A673 (cell line): ENCODE results near the gene C11orf71.

Experiments
- EZH2 ChIP-seq: fragments of 200-600 bp; sonication (generic); IDR thresholded peaks from 2 replicates; pipeline ENCODE4 v1.6.1; 2017; ENCODE audit warnings: borderline replicate concordance, low read depth, mild to moderate bottlenecking, mixed read lengths, antibody characterized with exemption, low read length; ENCODE audit not compliant: poor library complexity, severe bottlenecking
- TF ChIP-seq, protein P1 (sequence below): fragments of 300-800, 200-600 bp; sonication (generic); conservative IDR thresholded peaks from 2 replicates; pipeline ENCODE4 v1.5.1; 2017; ENCODE audit warnings: low read depth, mild to moderate bottlenecking, antibody characterized with exemption, low read length, moderate library complexity, mixed read lengths

DNA sequence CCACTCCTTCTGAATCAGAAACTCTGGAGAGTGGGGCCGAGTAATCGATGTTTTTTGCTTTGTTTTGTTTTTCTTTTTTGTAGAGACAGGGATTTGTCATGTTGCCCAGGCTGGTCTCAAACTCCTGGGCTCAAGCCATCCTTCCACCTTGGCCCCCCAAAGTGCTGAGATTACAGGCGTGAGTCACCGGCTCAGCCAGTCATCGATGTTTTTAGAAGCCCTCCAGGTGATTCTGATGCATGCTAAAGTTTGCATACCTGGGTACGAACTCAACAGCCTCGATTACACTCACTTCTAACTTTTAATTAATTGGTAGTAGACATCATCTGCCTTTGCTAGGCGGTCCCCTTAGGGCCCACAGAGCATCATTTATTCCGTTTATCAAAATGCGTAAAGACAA lies 50.3 kb downstream of the C11orf71 start:
- TF ChIP-seq, protein P1, sequence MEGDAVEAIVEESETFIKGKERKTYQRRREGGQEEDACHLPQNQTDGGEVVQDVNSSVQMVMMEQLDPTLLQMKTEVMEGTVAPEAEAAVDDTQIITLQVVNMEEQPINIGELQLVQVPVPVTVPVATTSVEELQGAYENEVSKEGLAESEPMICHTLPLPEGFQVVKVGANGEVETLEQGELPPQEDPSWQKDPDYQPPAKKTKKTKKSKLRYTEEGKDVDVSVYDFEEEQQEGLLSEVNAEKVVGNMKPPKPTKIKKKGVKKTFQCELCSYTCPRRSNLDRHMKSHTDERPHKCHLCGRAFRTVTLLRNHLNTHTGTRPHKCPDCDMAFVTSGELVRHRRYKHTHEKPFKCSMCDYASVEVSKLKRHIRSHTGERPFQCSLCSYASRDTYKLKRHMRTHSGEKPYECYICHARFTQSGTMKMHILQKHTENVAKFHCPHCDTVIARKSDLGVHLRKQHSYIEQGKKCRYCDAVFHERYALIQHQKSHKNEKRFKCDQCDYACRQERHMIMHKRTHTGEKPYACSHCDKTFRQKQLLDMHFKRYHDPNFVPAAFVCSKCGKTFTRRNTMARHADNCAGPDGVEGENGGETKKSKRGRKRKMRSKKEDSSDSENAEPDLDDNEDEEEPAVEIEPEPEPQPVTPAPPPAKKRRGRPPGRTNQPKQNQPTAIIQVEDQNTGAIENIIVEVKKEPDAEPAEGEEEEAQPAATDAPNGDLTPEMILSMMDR: no peak
- no peak for TF ChIP-seq EZH2
